Inflammatory macrophage (primary cell): ENCODE data around the gene KCNAB2.

Source experiments
- DNase-seq, 2 donors: peaks; one replicate each; pipeline ENCODE4 v3.0.0-alpha.2; 2020 to 2022

The KCNAB2 gene

GRCh38 chr1:6098303-6099215 is 52.9 kb downstream of the KCNAB2 start:
- DNase-seq: no peak

- DNase-seq: no peak
Observed at GRCh38 chr1:6099297-6099696, 53.6 kb downstream of the KCNAB2 start.

- DNase-seq: no peak
Observed at GRCh38 chr1:6099787-6100765, 54.4 kb downstream of the KCNAB2 start.

GRCh38 chr1:6100861-6101783 is 55.4 kb downstream of the KCNAB2 start:
- no peak for DNase-seq

GRCh38 chr1:6101826-6102531 is 56.3 kb downstream of the KCNAB2 start:
- DNase-seq: peak in 1 of 2 donors; percentile 18

GRCh38 chr1:6102532-6102845 is 56.8 kb downstream of the KCNAB2 start:
- DNase-seq: no peak

- no peak for DNase-seq
Observed at GRCh38 chr1:6103111-6103853, 57.6 kb downstream of the KCNAB2 start.

- DNase-seq: no peak
Observed at GRCh38 chr1:6103854-6104530, 58.3 kb downstream of the KCNAB2 start.

- no peak for DNase-seq
Observed at GRCh38 chr1:6104631-6105030, 58.9 kb downstream of the KCNAB2 start.

- no peak for DNase-seq
Observed at GRCh38 chr1:6105218-6105679, 59.6 kb downstream of the KCNAB2 start.

- no peak for DNase-seq
Observed at GRCh38 chr1:6105763-6106162, 60.1 kb downstream of the KCNAB2 start.

- DNase-seq: no peak
Observed at GRCh38 chr1:6106321-6106731, 60.6 kb downstream of the KCNAB2 start.

GRCh38 chr1:6106977-6107376 is 61.3 kb downstream of the KCNAB2 start:
- no peak for DNase-seq

- DNase-seq: no peak
Observed at GRCh38 chr1:6107409-6108356, 62.0 kb downstream of the KCNAB2 start.

GRCh38 chr1:6108476-6108875 is 62.8 kb downstream of the KCNAB2 start:
- DNase-seq: no peak

- DNase-seq: peak; percentile 57 to 75
Observed at GRCh38 chr1:6108937-6109614, 63.4 kb downstream of the KCNAB2 start.

GRCh38 chr1:6109688-6110087 is 64.0 kb downstream of the KCNAB2 start:
- DNase-seq: no peak

- DNase-seq: no peak
Observed at GRCh38 chr1:6110326-6110725, 64.6 kb downstream of the KCNAB2 start.
